GM21576 (cell line): ENCODE measurements around the gene PIK3R3.

Experiments
- ATAC-seq: cut with Tn5 transposase; IDR thresholded peaks from one replicate; pipeline ENCODE4 v1.9.1; 2021; ENCODE audit warnings: mild to moderate bottlenecking, moderate library complexity; ENCODE audit not compliant: unreplicated experiment

Gene PIK3R3

DNA sequence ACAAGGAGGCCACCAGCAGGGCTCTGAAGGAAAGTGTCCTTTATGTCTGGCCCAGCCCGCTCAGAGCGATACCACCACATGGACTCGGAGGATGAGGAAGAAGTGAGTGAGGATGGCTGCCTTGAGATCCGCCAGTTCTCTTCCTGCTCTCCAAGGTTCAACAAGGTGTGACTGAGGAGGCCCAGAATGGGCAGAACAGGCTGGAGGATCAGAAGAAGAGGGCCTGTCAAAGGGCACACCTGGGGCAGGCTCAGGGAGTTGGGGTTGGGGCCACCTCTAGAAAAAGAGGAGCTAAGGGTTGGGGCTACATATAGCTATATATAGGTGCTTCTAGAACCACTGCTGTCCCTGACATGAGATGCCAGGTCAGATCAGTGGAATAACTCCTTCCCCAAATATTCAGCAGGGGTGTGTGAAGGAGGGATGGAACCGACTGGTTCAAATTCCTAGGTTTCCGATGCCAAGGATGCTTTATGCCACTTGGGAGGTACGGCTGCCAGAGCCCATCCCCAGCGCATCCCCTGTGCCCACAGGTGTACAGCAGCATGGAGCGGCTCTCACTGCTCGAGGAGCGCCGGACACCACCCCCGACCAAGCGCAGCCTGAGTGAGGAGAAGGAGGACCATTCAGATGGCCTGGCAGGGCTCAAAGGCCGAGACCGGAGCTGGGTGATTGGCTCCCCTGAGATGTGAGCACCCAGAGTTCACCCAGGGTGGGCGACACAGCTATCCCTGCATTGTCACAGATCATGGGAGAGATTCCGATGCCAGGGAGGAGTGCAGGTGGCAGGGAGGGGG lies 102.2 kb downstream of the PIK3R3 start:
- no peak for ATAC-seq

DNA sequence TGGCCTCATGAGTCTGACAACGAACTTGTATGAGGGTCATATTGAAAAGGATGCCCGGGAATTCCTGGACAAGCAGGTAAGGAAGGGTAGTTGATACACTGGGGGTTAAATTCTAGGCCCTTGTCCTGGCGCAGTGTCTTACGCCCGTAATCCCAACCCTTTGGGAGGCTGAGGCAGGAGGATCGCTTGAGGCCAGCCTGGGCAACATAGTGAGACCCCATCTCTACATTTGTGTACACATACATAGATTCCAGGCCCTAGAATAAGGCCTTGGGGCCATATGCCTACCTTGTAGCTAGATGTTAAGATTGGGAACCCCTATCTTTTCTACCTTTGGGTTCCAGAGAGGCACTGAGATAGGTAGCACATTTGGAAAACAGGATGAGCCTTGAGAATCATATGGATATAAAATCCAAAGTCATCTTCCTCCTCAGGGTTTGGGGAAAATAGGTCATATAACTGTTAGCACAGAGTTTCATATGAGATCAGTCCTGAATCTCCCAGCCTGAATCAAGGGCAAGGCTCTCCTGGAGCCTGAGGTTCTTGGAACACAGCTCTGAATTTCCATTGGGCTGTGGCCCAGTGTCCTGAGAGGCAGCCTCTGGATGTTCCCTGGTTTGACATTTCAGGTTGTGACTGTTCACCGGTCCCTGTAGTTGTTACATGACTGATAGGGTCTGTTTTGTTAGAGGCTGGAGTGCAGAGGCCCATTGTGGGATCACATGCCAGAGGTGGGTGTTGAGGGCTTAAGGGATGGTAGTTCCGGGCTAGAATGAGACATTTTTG lies 104.4 kb downstream of the PIK3R3 start:
- no peak for ATAC-seq

DNA sequence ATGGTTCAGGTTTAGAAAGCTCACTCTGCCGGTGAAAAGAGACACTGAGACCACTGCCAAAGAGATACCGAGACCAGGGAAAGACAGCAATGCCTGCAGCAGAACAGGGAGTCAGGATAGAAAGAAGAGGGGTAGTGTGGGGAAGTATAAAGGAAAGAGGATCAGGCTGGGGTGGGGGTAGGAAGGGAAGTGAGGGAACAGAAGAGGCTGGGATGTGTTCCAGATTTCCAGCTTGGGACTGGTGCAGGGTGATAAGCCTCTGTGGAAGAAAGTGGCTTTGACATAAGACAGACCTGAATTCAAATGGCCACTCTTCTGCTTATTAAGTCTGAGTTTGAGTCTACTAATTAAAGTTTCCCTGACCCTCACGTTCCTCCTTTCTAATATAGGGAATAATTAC lies 105.9 kb downstream of the PIK3R3 start:
- no peak for ATAC-seq

DNA sequence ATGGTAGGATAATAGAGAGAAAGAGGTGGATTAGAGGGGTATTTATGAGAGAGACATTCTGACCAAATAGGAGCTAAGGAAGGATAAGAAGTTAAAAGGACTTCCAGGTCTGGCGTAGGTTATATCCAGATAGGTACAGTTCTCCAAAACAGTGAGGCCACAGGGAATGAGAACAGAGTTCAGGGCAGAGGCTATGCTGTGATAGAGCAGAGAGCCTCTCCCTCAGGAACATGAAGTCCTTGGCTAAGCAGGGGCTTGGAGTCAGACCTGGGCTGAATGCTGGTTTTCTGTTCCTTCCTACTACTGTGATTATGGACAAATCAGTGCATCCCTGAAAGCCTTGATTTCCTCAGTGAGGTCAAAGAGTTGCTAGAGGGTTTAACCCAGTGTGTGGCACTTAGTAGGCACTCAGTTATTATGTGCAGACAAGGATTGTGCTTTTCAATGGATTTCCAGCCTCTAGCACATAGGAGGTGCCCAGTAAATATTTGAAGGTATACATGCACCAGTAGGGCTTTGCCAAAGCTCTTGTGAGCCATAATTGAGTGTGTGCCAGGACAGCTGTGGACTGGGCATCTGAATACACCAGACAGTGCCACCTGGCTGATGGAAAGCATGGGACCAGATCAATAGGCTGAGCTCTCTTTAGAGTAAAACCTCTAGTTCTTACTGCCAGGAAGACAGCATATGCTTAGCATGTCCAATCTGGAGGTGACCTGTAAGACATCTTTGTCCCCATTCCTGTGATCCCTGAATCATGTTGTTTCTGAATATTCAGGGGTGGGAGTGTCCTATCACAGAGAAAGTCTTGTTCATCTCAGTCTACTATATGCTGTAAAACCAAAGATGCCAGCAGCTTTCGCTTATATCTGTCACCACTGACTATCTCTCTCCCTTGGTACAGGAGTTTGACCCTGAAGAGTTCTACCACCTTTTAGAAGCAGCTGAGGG lies 111.1 kb downstream of the PIK3R3 start:
- no peak for ATAC-seq

DNA sequence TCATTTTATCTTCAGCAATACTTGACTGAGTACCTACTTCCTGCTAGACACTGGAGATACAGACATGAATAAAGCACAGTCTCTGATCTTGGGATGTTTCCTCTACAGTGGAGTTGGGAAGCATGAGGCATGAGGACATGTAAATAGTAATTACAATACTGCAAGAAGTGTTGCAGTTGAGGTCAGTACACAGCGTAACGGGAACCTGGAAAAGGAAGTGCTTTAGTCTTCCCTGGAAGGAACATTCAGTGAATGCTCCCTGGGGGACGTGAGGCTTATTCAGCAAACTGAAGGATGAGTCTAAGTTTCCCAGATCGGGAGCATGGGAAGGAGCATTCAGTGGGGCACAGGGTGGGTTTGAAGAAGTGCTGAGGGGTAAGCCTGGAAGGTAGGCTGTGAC lies 112.4 kb downstream of the PIK3R3 start:
- no peak for ATAC-seq

DNA sequence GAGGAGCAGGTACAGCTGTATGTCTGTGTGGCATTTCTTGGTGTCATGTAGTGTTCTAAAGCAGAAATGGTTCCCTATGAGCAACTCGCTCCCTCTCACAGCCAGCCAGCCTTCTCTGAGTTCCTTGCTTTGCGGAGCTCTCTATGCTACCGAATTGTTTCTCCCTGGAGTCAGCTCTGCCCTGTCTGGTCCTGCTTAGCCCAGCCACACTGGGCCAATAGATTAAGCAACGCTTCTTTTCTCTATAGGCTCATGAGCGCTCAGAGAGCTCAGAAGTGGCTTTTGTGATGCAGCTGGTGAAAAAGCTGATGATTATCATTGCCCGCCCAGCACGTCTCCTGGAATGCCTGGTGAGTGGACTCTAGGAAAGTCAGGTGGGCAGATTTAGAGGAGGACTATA lies 113.1 kb downstream of the PIK3R3 start:
- no peak for ATAC-seq

DNA sequence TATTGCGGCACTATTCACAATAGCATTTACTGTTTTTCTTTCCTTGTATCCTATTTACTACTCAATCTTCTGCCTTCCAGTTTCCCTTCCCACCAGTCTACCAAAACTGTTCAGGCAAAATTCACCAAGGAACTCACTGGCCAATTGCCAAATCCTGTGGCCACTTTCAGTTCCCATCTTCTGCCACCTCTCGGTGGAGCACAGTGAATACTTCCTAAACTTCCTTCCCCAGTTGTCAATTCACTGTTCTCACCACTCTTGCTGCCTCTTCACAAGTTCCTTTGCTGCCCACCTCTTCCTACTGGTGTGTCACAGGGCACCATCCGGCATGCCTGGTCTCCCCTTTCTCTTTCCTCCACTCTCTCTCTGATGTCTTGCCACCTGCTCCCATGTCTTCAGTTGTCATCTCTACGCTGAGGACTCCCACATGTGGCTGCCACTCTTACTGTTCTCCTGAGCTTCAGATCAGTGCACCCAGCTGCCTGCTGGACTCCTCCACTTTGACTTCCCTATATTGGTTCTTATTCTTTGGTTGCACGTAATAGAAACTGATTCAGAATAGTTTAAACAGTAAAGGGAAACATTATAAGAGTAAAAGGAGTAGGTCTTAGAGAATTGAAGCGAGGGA lies 114.4 kb downstream of the PIK3R3 start:
- no peak for ATAC-seq

DNA sequence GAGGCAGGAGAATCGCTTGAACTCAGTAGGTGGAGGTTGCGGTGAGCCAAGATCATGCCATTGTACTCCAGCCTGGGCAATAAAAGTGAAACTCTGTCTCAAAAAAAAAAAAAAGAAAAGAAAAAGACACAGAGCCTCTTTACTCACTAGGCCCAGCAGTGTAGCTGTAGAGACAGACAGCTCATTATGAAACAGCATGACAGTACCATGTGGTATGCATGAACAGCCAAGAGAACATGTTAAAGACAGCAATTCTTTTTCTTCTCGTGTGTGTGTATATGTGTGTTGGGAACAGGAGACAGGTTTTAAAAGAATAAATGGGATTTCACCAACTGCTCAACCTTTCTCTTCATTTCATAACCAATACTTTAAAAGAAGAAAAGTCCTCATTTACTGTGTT lies 118.8 kb downstream of the PIK3R3 start:
- ATAC-seq, result no peak

DNA sequence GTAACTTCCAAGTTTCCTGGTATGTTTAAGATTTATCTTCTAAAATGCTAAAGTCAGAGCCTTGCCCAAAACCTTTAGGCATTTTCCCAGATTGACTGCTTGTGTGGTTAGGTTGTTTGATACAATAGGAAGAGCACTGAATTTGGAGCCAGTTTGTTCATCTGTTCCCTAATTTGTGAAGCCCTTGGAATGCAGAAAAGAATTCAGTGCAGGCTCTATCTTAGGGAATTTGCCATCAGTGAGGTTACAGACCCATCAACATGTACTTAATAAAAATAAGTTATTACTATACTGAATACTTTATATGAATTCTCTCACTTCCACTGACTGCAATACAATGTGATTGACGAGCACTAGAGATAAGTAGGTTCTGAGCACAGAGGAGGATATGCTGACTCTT lies 120.2 kb downstream of the PIK3R3 start:
- ATAC-seq, result no peak

DNA sequence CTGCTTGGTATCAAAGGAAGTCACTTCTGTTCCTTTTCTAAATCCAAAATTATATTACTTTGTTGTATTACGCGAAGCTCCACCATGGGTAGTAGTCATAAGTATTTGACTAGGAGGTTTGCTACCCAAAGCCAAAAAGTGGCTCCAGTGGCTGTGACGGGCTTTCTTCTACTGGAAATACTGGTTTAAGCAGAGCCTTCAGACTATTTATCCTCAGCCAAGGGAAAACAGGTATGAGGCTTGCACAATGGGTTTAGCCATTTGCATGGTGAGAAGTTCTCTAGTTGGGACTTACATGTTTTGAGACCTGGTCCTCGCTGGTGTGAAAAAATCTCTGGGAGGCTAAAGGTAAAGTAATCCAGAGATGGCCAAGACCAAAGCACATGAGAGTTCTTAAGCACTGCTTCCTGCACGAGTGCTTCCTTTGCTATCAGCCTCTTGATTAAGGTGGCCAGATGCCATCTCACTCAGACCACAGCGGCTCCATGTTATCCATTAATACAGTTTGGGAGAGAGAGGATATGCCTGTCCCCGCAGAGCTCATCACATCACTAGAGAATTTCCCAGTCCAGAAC lies 121.2 kb downstream of the PIK3R3 start:
- no peak for ATAC-seq

DNA sequence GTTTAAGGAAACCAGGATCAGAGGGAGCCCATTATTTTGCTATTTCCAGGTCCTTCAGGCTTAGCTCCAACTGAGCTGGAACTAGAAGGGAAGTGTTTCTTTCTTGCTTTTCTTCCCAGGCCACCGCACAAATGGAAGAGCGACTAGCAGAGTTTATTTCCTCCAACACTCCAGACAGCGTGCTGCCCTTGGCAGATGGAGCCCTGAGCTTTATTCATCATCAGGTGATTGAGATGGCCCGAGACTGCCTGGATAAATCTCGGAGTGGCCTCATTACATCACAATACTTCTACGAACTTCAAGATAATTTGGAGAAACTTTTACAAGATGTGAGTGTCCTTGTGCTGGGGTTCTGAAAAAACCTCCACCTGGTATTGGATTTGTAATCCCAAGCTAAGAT lies 121.8 kb downstream of the PIK3R3 start:
- ATAC-seq, result no peak

DNA sequence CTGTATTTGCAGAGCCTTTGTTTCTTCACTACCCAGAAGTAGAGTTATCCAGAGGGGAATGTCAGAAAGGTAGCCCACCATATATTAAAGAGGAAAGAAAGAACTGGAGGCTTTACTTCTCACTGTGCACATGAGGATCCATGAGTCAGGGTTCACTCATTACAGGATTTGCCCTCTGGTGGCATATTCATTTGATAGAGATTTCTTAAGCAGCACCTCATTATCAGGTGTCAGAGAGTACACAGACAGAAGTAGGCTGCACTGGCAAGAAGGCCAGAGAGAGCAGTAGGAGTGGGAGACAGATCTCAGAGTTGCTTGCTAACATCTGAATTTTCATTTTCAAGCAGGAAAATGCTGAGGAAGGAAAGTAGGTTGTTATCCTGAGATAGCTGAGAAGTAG lies 123.8 kb downstream of the PIK3R3 start:
- ATAC-seq, result no peak

DNA sequence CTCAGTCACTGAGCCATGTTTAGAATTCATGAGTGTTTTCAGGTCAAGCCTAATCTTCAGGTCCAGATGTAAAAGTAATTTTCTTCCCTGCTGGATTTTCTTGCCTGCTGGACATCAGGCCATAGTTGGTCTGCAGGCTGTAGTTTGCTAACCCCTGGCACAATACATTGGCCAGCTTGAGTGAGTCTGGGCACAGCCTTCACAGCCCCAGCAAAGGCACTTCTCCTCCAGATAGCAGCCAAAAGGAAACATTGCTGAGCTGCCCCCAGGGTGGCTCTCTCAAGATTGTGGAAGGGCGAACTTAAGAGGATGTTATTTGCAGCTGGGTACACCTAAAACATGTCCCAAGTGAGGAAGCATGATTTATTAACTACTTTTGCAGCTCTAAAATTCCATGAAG lies 126.8 kb downstream of the PIK3R3 start:
- no peak for ATAC-seq

DNA sequence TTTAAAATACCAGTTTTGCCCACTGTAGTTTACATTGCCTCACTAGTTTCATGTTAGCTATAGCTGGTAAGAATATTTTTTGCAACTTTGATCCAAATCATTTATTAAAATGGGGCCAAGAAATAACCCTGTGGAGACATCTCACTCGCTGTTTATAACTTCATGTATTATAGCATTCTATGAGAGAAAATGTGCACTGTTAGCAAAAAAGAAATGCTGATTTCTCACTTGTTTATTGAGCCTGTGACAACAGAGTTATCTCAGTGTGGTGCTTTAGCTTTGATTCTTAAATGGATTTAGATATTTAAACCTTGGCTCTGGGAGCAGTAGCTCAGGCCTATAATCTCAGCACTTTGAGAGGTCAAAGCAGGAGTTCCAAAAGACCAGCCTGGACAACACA lies 127.9 kb downstream of the PIK3R3 start:
- no peak for ATAC-seq

DNA sequence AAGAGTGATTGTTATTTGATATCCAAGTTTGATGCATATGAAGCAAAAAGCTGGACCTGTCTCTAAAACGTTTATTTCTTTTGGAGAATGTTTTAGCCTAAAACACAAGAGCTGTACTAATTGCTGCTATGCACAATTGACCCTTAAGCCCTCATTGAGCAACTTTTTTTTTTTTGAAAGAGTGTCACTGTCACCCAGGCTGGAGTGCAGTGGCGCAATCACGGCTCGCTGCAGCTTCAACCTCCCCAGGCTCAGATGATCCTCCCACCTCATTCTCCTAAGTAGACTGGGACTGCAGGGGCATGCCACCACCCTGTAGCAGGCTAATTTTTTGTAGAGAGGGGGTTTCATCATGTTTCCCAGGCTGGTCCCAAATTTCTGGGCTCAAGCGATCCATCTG lies 129.1 kb downstream of the PIK3R3 start:
- ATAC-seq, result no peak

DNA sequence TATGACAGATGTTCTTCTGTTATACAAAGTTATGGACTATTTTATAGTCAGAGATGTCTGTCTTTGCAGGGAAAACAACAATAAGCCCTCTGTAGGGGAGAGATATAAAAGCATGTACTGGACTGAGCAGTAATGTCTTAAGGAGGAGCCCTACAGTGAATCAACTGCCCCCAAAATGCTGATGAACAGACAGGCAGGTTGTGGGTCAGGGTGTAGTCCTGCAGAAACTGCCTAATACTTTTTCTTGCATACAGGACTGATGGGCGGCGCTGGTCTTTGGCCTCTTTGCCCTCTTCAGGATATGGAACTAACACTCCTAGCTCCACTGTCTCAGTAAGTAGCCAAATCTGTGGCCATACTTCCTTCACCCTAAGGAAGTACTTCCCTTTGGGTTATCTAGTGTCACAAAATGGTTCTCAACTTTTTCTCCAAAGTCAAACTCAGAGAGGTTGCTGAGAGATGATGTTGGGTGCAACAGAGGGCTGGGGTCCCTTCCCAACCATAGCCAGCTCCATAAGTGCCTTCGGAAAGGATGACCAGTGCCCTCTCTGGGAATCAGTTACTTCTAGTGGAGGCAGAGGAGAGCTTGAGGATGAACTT lies 129.8 kb downstream of the PIK3R3 start:
- ATAC-seq, result no peak

DNA sequence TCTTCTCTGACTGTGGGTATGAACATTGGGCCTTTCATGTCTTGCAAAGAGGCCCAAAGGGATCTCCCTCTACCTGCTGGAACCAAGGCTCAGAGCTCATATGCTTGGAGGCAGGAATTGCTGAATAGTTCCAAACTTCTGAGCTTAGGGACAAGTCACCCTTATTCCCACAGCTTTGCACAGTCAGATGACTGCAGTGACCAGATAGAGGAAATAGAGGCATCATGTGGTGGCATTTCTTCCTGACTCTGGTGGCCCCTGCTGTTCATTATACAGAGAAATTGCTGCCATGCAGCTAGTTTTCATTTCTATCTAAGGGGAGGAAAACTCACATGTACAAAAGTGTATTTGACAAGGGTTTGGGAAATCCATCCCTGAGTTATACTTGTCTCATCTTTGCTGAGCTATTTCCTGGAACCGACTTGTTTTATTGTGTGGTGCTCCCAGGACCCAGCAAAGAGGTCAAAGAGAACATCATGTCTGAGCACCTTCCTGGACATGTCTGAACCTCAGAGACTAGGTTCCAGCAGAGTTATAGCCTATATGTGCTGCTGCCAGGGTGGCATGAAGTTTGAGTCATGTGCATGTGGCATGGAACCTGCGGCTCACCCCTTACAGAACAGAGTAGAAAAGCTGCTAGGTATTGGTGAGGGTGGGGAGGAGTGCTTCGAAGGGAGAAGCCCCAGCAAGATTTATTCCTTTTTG lies 131.2 kb downstream of the PIK3R3 start:
- no peak for ATAC-seq

DNA sequence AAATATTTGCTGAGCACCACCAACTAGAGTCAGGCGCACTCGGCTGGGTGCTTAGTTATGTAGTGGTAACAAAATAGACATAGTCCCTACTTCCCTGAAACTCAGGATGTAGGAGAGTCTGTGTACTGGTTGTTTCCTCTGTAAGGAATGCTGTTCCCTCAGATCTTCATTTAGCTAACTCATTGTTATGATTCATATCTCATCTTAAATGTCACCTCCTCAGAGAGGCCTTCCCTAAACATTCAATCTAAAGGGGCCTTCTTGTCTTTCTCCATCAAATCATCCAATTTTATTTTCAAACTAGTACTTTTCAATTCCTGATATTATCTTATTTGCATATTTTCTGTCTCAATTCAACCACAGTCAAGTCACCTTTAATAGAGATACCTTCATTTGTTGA lies 132.9 kb downstream of the PIK3R3 start:
- no peak for ATAC-seq

DNA sequence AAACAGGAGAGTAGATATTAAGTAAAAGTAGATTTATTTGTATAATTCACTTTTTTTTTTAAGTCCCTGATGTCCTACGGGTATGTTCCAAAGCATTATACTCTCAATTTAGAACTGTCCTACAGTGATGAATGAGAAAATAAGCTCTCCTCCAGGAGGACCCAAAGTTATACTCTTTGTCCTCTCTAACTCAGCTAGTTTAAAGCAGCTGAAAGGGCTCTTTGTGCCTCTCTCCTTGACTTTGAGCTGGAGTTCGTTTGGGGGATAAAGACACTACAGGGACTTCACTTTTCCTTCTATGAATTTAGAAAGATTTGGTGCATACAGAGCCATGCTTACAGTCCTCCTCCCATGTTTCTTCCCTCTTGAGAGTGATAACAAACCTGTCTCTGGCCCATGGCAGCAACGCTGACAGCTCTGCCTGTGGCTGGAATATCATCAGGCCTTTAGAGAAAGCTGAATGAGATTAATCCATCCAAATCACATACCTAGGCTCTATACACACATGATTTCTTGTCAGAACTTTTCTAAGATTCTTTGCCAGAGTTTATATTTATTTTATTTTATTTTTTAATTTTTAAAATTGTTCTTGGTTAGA lies 134.3 kb downstream of the PIK3R3 start:
- no peak for ATAC-seq
